ENCODE data around the gene SPATA9. TPM values are rescaled to one million over a fixed set of nuclear protein-coding genes. Genes with fewer than 3 reads are reported as not detected.

SPATA9 gene, protein sequence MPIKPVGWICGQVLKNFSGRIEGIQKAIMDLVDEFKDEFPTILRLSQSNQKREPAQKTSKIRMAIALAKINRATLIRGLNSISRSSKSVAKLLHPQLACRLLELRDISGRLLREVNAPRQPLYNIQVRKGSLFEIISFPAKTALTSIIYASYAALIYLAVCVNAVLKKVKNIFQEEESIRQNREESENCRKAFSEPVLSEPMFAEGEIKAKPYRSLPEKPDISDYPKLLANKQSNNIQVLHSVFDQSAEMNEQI
- 1.4 TPM for total RNA-seq

DNA sequence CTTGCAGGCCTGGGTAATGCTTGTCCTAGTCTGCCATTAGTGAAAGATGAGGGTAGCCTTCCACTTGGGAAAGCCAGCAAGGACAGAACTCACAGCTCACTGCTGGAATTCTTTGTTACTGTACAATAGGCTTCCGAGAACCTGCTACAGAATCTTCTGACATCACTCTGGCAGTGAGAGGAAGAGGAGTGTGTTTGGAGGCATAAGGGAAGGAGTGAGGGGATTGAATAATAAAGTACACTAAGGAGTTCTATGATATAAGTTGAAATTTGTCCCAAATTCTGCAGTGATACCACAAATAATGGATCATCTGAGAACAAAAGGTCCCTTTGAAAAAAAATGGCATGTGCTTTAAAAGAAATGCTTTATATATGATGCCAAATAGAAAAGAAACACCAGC lies at the start of gene SPATA9:
SPATA9 (minus strand) TSS at position 101 of the 400 bp plus-strand sequence. CDS start 137 bp downstream, outside the sequence.
- DNase-seq (ENCODE audit: low spot score) = no peak

GRCh38 chr5:95731571-95732554 lies 49.1 kb upstream of the SPATA9 start:
- peak; percentile 58 for DNase-seq (ENCODE audit: low spot score)

- peak; percentile 91 for DNase-seq (ENCODE audit: low spot score)
These were observed 48.2 kb upstream of the SPATA9 start, which contains the start of gene RHOBTB3 for GRCh38 chr5:95730730-95731570. Gene RHOBTB3, plus strand, starts transcription at chr5:95731336. Its CDS starts 347 bp downstream, at chr5:95731683.

GRCh38 chr5:95730011-95730700 lies 47.4 kb upstream of the SPATA9 start:
- no peak for DNase-seq (ENCODE audit: low spot score)

DNA sequence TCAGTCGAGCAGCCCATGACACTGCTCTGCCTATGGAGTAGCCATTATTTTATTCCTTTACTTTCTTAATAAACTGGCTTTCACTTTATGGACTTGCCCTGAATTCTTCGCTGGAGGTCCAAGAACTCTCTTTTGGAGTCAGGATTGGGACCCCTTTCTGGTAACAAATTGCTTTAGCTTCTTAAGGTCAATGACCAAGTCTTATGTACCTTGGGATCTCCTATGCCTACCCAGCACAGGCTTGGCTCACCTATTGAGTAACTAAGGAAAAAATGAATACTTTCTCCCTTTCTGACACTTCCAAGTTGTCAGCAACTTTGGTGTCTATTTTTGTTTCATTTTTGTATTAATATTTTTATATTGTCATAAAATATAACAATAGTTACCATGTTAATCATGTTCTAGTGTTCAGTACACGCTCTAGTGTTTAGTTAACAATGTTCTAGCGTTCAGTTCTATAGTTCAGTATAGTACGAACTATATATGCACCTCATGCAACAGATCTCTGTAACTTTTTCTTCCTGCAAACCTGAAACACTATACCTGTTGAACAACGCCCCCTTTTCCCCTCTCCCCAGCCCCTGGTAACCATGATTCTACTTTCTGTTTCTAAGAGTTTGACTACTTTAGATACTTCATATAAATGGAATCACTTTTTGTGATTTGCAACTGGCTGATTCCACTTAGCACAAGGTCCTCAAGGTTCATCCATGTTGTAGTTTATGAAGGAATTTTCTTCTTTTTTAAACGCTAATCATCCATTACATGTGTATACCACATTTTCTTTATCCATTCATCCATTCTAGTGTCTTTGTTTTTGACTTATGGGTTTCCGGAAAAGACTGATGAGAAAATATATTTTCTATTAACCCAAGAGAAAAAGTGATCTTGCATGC lies 46.6 kb upstream of the SPATA9 start:
- DNase-seq (ENCODE audit: low spot score) = no peak

DNA sequence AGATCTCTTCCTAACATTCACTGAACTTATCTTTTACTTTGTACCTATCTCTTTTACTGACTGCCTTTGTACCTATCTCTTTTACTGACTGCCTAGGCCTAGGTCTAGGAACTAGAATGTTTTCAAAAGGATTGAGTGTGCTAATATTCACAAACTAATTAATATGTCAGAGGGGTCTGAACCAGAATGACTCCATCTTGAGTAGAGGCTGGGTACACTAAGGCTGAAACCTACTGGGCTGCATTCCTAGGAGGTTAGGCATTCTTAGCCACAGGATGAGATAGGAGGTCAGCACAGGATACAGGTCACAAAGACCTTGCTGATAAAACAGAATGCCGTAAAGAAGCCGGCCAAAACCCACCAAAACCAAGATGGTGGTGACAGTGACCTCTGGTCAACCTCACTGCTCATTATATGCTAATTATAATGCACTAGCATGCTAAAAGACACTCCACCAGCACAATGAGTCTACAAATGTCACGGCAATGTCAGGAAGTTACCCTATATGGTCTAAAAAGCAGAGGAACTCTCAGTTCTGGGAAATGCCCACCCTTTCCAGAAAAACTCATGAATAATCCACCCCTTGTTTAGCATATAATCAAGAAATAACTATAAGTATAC lies 45.8 kb upstream of the SPATA9 start:
- DNase-seq (ENCODE audit: low spot score) = no peak

- DNase-seq (ENCODE audit: low spot score) = no peak
These were observed 45.0 kb upstream of the SPATA9 start for GRCh38 chr5:95727764-95728191.

DNA sequence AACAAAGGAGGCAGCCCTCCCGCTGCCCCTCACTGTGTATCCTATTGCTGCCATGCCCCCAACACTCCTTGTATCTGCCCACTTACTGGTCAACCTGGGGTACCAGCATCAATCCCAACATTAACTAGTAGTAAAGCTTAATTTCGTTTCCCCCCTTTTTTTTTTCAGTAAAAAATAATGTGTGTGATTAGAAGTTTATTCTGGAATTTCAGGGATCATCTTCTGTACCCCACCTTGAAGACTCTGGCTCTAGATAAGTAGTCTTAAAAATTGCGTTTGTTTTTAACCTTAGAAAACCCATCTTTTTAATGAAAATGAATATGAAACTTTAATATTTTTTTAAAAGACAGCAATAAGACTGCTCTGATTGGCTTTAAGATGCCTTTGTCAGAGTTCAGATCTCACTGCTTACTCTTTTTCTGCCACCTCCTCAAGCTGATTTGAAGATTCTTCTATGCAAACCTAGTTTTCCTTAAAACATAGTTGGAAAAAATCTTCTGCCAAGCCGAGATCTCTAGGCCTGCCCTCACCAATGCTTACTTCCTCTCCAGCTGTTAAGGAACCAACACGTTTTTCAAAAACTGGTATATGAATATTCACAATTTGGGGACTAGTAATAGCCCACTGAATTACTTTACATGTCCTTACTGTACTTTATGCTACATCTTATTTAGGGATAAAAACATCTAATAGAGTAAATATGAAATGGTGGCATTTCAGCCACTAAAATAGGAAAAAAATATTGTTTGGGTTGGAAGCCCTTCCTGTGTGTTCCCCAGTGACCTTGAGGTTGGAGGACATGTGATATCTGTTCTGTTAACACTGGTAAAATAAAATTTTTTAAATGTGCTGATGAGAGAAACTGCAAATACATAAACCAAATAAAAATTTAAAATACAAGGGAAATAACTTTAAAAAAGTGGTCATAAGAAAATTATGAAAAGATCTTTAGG lies 44.3 kb upstream of the SPATA9 start:
- DNase-seq (ENCODE audit: low spot score) = no peak

GRCh38 chr5:95725937-95726810 lies 43.4 kb upstream of the SPATA9 start:
- DNase-seq (ENCODE audit: low spot score) = no peak

GRCh38 chr5:95725071-95725820 lies 42.5 kb upstream of the SPATA9 start:
- DNase-seq (ENCODE audit: low spot score) = no peak

DNA sequence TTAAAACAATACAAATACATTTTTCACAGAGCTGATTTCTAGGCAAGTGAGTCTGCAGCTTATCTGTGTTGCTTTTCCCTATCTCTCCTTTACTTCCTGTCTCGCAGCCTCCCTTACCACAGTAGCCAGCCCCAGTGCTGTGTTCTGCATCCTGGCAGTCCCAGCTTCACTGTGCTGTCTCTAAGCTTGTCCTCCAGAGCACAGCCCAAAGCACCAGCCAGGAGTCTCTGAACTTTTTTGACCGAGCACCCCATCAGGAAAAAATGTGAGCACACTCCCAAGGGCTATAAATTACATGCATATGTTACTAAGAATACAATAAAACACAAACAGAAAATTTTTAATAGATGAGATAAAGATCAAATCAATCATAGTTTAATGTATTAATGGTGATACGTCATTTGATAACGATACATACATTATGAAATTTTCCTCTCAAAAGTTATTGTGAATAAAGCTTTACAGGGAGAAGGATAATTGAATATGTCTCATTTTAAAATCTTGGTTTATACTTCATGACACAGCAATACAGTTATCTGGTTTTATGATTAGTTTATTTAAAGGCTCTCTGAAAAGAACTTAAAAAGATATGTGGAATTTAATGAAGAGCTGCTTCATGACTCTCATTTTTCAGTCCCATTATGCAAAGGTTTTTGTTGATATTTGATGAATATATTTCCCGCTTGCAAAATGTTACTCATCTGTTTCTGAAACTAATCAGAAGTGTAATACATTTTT lies 41.0 kb upstream of the SPATA9 start:
- DNase-seq (ENCODE audit: low spot score) = peak; percentile 56

DNA sequence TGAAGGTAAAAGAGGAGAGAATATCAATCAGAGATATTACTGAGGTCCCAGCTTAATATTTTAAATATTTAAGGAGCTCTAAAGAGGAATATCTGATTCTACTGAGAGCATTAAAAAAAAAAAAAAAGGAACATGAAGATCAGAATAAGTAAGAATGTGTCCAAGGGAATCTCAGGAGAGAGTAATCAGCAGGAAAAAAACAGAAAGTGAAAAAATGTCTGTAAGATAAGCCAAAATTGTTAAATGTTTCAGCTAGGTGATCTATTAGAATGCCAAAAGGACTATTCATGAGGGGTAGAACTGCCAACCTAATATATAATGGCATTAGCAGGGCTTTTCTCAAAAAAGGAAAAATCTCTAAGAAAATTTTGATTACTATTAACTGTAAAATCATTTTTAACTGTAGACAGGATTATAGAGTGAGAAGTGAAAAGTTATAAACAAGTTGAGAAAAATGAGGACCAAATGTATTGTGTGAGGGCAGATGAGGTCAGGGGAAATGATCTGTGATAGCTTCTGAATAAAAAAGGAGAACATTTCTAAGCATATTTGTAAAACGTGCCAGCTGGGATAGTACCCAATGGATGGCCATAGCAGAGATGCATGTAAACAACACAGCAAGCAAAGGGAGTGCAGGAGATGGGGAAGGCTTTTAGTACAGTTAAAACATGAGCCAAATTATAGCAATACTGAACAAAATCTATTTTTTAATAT lies 38.9 kb upstream of the SPATA9 start:
- DNase-seq (ENCODE audit: low spot score) = no peak

DNA sequence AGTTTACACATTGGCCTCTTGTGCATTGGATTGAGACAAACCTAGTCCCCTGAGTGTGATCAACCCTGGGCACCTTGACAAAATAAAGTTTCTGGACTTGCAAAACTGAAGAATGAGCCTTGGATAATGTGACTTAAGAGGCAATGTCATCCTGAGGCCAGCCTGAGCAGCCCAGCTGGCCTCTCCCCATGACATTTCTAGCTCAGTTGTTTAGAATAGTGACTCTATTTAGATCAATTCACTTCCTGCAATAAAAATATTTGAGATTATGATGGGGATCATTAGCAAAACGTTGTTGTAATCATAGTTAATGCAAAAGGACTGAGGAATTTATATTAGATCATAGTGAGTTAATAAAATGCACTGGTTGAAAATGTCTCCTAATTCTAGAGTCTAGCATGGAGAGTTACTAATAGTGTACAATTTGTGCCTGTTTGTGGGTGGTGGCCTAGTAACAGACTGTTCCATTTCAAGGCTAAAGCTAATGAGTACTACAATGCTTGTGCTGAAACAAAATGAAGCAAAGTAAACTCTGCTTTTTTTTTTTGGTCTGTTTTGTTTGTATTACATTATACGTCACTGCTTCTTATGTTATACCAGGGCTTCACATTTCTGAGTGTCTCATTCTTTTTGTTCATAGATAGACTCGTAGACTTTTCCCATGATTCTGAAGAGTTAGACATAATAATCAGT lies 37.4 kb upstream of the SPATA9 start:
- DNase-seq (ENCODE audit: low spot score) = no peak

GRCh38 chr5:95718738-95719137 lies 35.9 kb upstream of the SPATA9 start:
- DNase-seq (ENCODE audit: low spot score) = no peak

GRCh38 chr5:95718203-95718602 lies 35.4 kb upstream of the SPATA9 start:
- DNase-seq (ENCODE audit: low spot score) = no peak
